GM23248 (cell line): ENCODE data around the gene ABLIM1. TPM values are rescaled to one million over a fixed set of nuclear protein-coding genes. Genes with fewer than 3 reads are reported as not detected.
A peak's percentile ranks its signal among the peaks of the same experiment; 100 is the strongest.

Experiments used
- DNase-seq: peaks from one replicate; pipeline ENCODE4 v3.0.0-alpha.2; 2015
- H2AFZ ChIP-seq: fragments of 200-600 bp; sonication (generic); 2 replicates; pipeline ENCODE4 v1.6.1; 2016; ENCODE audit warnings: antibody characterized with exemption
- H3F3A ChIP-seq: fragments of 200-600 bp; sonication (generic); 2 replicates; pipeline ENCODE4 v1.6.1; 2016; ENCODE audit warnings: mild to moderate bottlenecking, antibody characterized with exemption, mixed run types; ENCODE audit not compliant: insufficient read depth
- H3K27ac ChIP-seq: fragments of 200-600 bp; sonication (generic); 2 replicates; pipeline ENCODE4 v1.5.1; 2016; ENCODE audit warnings: mild to moderate bottlenecking
- H3K27me3 ChIP-seq: fragments of 200-600 bp; sonication (generic); replicated peaks from 2 replicates; pipeline ENCODE4 v1.6.1; 2016; ENCODE audit warnings: mild to moderate bottlenecking; ENCODE audit not compliant: insufficient read depth
- H3K36me3 ChIP-seq: fragments of 200-600 bp; sonication (generic); 2 replicates; pipeline ENCODE4 v1.6.1; 2016; ENCODE audit warnings: low read depth, mild to moderate bottlenecking
- H3K4me1 ChIP-seq: fragments of 200-600 bp; sonication (generic); 2 replicates; pipeline ENCODE4 v1.6.1; 2016; ENCODE audit warnings: mild to moderate bottlenecking; ENCODE audit not compliant: insufficient read depth
- H3K4me2 ChIP-seq: fragments of 200-600 bp; sonication (generic); one replicate; pipeline ENCODE4 v1.6.1; 2016; ENCODE audit warnings: mild to moderate bottlenecking; ENCODE audit not compliant: unreplicated experiment
- H3K4me3 ChIP-seq: fragments of 200-600 bp; sonication (generic); 2 replicates; pipeline ENCODE4 v1.5.1; 2016; ENCODE audit warnings: mild to moderate bottlenecking
- H3K79me2 ChIP-seq: fragments of 200-600 bp; sonication (generic); 2 replicates; pipeline ENCODE4 v1.6.1; 2016; ENCODE audit warnings: mild to moderate bottlenecking; ENCODE audit not compliant: insufficient read depth
- H3K9ac ChIP-seq: fragments of 200-600 bp; sonication (generic); 2 replicates; pipeline ENCODE4 v1.6.1; 2016; ENCODE audit warnings: mild to moderate bottlenecking
- H3K9me2 ChIP-seq: fragments of 200-600 bp; sonication (generic); 2 replicates; pipeline ENCODE4 v1.6.1; 2016; ENCODE audit warnings: mixed run types, mild to moderate bottlenecking, moderate library complexity; ENCODE audit not compliant: insufficient read depth
- H3K9me3 ChIP-seq: fragments of 200-600 bp; sonication (generic); one replicate; pipeline ENCODE4 v1.6.1; 2017; ENCODE audit warnings: low read depth
- H4K20me1 ChIP-seq: fragments of 200-600 bp; sonication (generic); 2 replicates; pipeline ENCODE4 v1.6.0; 2016; ENCODE audit not compliant: insufficient read depth
- EZH2 ChIP-seq: fragments of 200-600 bp; sonication (generic); IDR thresholded peaks from 2 replicates; pipeline ENCODE4 v1.6.1; 2018; ENCODE audit warnings: antibody characterized with exemption, mild to moderate bottlenecking; ENCODE audit not compliant: insufficient read depth, poor library complexity, severe bottlenecking
- EZH2phosphoT487 ChIP-seq: fragments of 200-600 bp; sonication (generic); IDR thresholded peaks from 2 replicates; pipeline ENCODE4 v1.6.1; 2018; ENCODE audit warnings: antibody characterized with exemption, moderate library complexity, mild to moderate bottlenecking, low read depth; ENCODE audit not compliant: insufficient read depth
- WGBS, 2 experiments: methylation state at CpG; one replicate each; pipeline ENCODE4 v1.1.6; 2015 to 2017; ENCODE audit warnings: low lambda C conversion rate in 2 of 2, low coverage in 1 of 2; ENCODE audit errors: missing lambda C conversion rate in 2 of 2; 5-methylcytosine and 5-hydroxymethylcytosine counted together
- in situ Hi-C: fragments of 300-500 bp; cut with MboI; formaldehyde crosslinking; loops from 2 replicates; pipeline ENCODE4 v1.15.0; 2020
- polyA plus RNA-seq: library from polyadenylated mRNA; unstranded; fragments of >200 nt; fragmentation: Nextera tagmentation; extraction: Ambion mirVana; gene quantifications from 2 replicates; pipeline ENCODE4 v1.2.1, GENCODE V29; 2016
- total RNA-seq: library from RNA; depleted of rRNA; stranded (reverse); fragments of >200 nt; shearing (Covaris generic); gene quantifications from 2 replicates; pipeline ENCODE4 v1.2.3, GENCODE V29; 2014

ABLIM1 gene
- total and polyA plus RNA-seq, 2 experiments from 2014 or later: 0.54 to 0.78 TPM

DNA sequence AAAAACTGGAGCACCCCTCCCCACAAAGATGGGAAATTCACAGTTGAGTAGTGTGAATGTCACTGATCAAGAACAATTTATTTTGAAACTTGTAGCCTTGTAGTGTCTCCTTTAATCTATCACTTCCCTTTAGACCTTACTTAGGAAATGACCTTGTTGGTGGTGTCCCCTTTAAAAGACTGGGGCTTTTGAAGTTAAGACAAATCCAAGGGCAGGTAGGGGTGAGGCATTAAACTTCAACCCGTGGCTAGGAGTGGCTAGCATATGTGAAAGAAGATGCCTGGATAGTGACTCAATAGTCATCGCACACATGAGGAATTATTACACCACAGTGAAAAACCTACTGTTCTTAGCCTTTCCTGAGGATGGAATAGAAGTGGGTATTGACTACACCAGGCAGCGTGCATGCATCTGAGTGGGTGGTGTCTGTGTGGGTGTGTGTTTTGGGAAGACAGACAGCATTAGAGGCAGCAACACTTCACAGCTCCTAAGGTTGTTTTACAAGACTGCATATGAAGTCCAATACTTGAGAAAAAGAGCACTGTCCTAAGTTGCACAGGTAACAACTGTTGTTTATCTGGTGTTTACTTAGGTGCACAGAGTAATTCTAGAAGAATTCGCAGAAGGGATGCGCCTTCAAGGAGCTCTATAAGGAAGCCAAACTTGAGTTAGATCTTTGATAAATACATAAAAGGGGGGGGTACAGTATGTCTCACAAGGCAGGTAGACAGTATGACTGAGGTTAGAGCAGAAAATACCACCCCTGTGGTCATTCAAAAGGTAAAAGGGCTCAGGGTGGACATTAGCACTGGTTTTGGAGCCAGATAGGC is 32.9 kb downstream of the ABLIM1 start:
- Histone ChIP-seq H3K4me3 (no peak overlapping the region), H3K27ac (no peak overlapping the region), H4K20me1 (no peaks in the 10 kb centered on the region), H3K4me2 (no peak overlapping the region), H3K4me1 (peaks cover 14% of the 10 kb centered on the region), H2AFZ (no peak overlapping the region), H3K27me3 (peaks cover 18% of the 10 kb centered on the region), H3K79me2 (no peaks in the 10 kb centered on the region), H3K9me2 (no peaks in the 10 kb centered on the region), H3F3A (peaks cover 24% of the 10 kb centered on the region), H3K9ac (no peak overlapping the region), H3K36me3 (no peaks in the 10 kb centered on the region), H3K9me3 (no peaks in the 10 kb centered on the region)
- no peak for TF ChIP-seq EZH2
- no peak for TF ChIP-seq EZH2phosphoT487
- DNase-seq: no peak
- in situ Hi-C loops: no loop called here
- WGBS, 2 experiments: 72 to 76% methylated on average over 5 of the region's 5 CpGs

DNA sequence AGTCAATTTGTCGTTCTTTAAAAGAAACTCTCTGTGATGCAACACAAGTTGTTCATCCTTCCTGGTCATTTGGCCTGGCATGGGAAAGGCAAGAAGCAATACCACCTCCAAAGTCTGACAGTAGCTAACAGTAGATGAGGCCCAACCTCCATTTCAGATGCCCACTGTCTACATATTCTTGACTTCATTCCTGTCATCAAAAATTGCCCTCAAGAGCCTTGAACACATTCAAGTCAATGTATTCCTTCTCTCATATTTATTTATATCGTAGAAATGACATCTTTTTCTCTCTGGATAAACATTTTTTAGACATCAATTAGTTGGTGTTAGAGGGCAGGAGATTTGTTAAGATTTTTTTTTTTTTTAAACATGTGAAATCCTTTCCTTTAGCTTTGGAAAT is 33.7 kb downstream of the ABLIM1 start:
- TF ChIP-seq EZH2 (no peak), EZH2phosphoT487 (no peak)
- no peaks in the 10 kb centered on the region for H3K9me3 ChIP-seq
- no peaks in the 10 kb centered on the region for H4K20me1 ChIP-seq
- H2AFZ ChIP-seq: no peak overlapping the region
- in situ Hi-C loops: no loop called here
- H3K4me2 ChIP-seq: peak overlapping the region; percentile 22
- no peak overlapping the region for H3K4me3 ChIP-seq
- WGBS, 2 experiments: 85 to 89% methylated on average over 2 of the region's 2 CpGs
- peaks cover 24% of the 10 kb centered on the region for H3F3A ChIP-seq
- peaks cover 10% of the 10 kb centered on the region; the same call in 1 of the 2 replicates for H3K27me3 ChIP-seq
- no peaks in the 10 kb centered on the region for H3K79me2 ChIP-seq
- H3K9me2 ChIP-seq: no peaks in the 10 kb centered on the region
- H3K4me1 ChIP-seq: peaks cover 14% of the 10 kb centered on the region
- H3K9ac ChIP-seq: no peak overlapping the region
- no peak for DNase-seq
- no peak overlapping the region for H3K27ac ChIP-seq
- no peaks in the 10 kb centered on the region for H3K36me3 ChIP-seq

DNA sequence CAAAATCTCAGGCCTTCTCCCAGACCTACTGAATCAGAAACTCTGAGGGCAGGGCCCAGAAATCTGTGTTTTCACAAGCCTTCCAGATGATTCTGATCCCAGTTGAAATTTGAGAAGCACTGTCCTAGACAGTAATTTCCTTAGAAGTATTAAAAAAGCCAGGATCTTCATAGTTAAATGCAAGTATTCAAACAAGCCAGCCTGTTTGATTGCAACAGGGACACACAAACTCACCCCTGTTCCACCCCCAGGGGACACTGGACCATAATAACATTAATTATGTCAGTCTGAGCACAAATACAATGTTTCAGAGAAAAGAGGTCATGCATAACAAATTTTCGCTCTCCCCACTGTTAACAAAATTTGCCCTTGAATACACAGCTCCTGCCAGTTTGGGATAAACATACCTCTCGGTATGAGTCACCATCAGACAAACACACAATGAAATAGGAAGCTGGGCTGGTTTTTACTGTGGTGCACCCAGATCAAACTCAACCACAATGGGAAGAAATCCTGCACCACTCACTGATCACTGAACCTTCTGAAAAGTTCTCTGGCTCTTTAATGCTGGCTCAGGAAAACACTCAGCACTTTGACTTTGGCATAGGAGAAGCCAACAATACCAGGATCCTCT is 34.3 kb downstream of the ABLIM1 start:
- TF ChIP-seq EZH2phosphoT487 (no peak), EZH2 (no peak)

DNA sequence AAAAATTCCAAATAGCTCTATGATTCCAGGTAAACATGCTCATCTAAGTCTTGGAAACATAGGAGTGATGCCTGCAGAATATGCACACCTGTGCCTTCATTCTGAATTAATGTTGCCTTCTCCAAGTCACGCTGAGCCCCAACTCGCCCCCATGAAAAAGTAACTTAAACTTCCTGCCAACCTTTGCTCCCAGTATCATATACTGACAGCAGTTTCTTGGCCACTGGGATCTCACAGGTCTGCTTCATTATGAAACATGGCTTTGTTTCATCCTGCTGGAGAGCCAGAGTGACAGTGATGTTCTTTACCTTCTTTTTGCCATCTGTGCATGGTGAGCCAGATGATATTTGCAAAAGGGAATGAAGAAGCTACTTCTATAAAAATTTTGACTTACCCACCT is 34.9 kb downstream of the ABLIM1 start:
- Histone ChIP-seq H3K36me3 (no peaks in the 10 kb centered on the region), H3F3A (peaks cover 24% of the 10 kb centered on the region), H3K4me2 (no peak overlapping the region), H4K20me1 (no peaks in the 10 kb centered on the region), H3K4me1 (peaks cover 14% of the 10 kb centered on the region), H3K9ac (no peak overlapping the region), H3K9me2 (no peaks in the 10 kb centered on the region), H3K27me3 (no peaks in the 10 kb centered on the region; the same call in 1 of the 2 replicates), H2AFZ (no peak overlapping the region), H3K9me3 (no peaks in the 10 kb centered on the region), H3K27ac (no peak overlapping the region), H3K79me2 (no peaks in the 10 kb centered on the region), H3K4me3 (no peak overlapping the region)
- in situ Hi-C loops: no loop called here
- TF ChIP-seq EZH2 (no peak), EZH2phosphoT487 (no peak)
- DNase-seq: no peak
- 92 to 97% methylated on average over 2 of the region's 2 CpGs for WGBS, 2 experiments

More for the DNA sequence above, 34.3 kb downstream of the ABLIM1 start:
- Histone ChIP-seq H3K27me3 (peaks cover 4% of the 10 kb centered on the region; the same call in 1 of the 2 replicates), H3K79me2 (no peaks in the 10 kb centered on the region), H3K9ac (no peak overlapping the region), H3K27ac (no peak overlapping the region), H3K4me3 (no peak overlapping the region), H2AFZ (no peak overlapping the region), H4K20me1 (no peaks in the 10 kb centered on the region), H3K4me2 (peak overlapping the region; percentile 22), H3K36me3 (no peaks in the 10 kb centered on the region), H3F3A (peaks cover 24% of the 10 kb centered on the region), H3K9me2 (no peaks in the 10 kb centered on the region), H3K9me3 (no peaks in the 10 kb centered on the region), H3K4me1 (peaks cover 14% of the 10 kb centered on the region)
- in situ Hi-C loops: no loop called here
- WGBS, 2 experiments: 3 to 4% methylated on average over 2 of the region's 2 CpGs
- peak; percentile 83 for DNase-seq
